COLO668 (cell line): ENCODE results near the gene CST5.
"Not testable (repeated sequence)": the region's sequence is repeated elsewhere in the genome, so short reads cannot be mapped to it uniquely, and the experiment has no call there.

Experiments used
- DNase-seq: peaks from one replicate; lab custom pipeline; 2025; ENCODE audit not compliant: unreplicated experiment; lab: John Stamatoyannopoulos, UW

CST5 gene

GRCh38 chr20:23879328-23879798 is at the start of gene CST5:
CST5 (minus strand) TSS chr20:23879748; CDS start chr20:23879676, 72 bp downstream.
- DNase-seq, result no peak

- DNase-seq, result no peak
These were observed 49.2 kb upstream of the CST5 start for GRCh38 chr20:23928788-23929187.

- no peak for DNase-seq
These were observed 48.8 kb upstream of the CST5 start for GRCh38 chr20:23928353-23928752.

GRCh38 chr20:23926944-23927872 is 47.7 kb upstream of the CST5 start:
- DNase-seq, result no peak

GRCh38 chr20:23926526-23926880 is 47.0 kb upstream of the CST5 start:
- no peak for DNase-seq

GRCh38 chr20:23925789-23926525 is 46.4 kb upstream of the CST5 start:
- DNase-seq, result no peak

- no peak for DNase-seq
These were observed 45.2 kb upstream of the CST5 start for GRCh38 chr20:23924751-23925150.

- DNase-seq, result no peak
These were observed 44.4 kb upstream of the CST5 start for GRCh38 chr20:23923891-23924435.

- no peak for DNase-seq
These were observed 43.8 kb upstream of the CST5 start for GRCh38 chr20:23923311-23923710.

GRCh38 chr20:23920408-23921325 is 41.1 kb upstream of the CST5 start:
- DNase-seq, result no peak

- no peak for DNase-seq
These were observed 39.3 kb upstream of the CST5 start for GRCh38 chr20:23918896-23919295.

GRCh38 chr20:23918101-23918862 is 38.7 kb upstream of the CST5 start:
- DNase-seq, result no peak

- no peak for DNase-seq
These were observed 37.6 kb upstream of the CST5 start for GRCh38 chr20:23917024-23917725.

GRCh38 chr20:23915844-23916243 is 36.3 kb upstream of the CST5 start:
- DNase-seq, result no peak

GRCh38 chr20:23914469-23914868 is 34.9 kb upstream of the CST5 start:
- not testable (repeated sequence) for DNase-seq

GRCh38 chr20:23910210-23910609 is 30.7 kb upstream of the CST5 start:
- no peak for DNase-seq

- DNase-seq, result no peak
These were observed 29.8 kb upstream of the CST5 start for GRCh38 chr20:23909390-23909789.

- no peak for DNase-seq
These were observed 28.0 kb upstream of the CST5 start for GRCh38 chr20:23907579-23907978.

- not testable (repeated sequence) for DNase-seq
These were observed 22.8 kb upstream of the CST5 start for GRCh38 chr20:23902396-23902795.
